AG09309 (cell line): ENCODE data around the gene RNF4.
"Not testable (repeated sequence)": the region's sequence is repeated elsewhere in the genome, so short reads cannot be mapped to it uniquely, and the experiment has no call there.

Experiments
- DNase-seq: peaks from one replicate; pipeline ENCODE4 v3.0.0-alpha.2; 2010; ENCODE audit warnings: low read depth
- H3K4me3 ChIP-seq: 2 replicates; pipeline ENCODE4 v1.5.1; 2011; ENCODE audit warnings: mild to moderate bottlenecking, low read depth, low read length, moderate library complexity; ENCODE audit not compliant: control insufficient read depth
- CTCF ChIP-seq: IDR thresholded peaks from 2 replicates; pipeline ENCODE4 v1.5.1; 2011; ENCODE audit warnings: mild to moderate bottlenecking, low read depth, low read length, inconsistent platforms; ENCODE audit not compliant: insufficient read depth, control insufficient read depth; ENCODE audit errors: missing control alignments

RNF4 gene

DNA sequence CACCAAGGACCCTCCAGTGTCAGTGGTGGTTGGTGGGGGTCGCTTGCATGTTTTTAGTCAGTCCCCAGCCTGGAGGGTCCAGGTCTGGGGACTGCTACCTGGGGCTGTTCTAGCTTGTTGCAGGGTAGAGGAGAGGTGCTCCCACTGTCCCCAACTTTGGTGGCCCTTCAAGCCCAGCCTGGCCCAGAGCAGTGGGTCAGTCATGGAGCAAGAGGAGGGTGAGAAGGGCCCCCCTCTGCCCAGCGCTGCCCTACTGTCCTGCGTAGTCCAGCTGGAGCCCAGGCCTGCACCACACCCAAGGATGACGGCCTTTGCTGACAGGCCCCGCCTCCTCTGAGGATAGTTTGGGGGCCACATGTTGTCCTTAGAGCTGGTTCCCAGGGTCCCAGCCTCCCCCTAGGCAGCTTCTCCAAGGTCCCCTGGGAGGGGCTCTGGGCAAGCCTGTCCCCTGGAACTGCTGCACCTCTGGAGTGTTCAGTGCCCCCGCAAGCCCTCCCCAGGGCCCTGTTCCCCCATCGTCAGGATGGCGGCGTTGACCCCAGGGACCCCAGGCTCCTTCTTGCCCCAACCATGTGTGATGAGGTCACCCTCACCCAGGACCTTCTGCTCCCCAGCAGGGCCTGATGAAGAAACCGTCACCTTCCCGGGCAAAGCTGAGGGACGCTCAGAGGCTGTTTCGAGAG is 43.4 kb upstream of the RNF4 start:
- DNase-seq: no peak
- no peak for TF ChIP-seq CTCF
- no peak overlapping the region for H3K4me3 ChIP-seq

GRCh38 chr4:2426069-2426397 is 42.9 kb upstream of the RNF4 start:
- DNase-seq: no peak
- H3K4me3 ChIP-seq: no peak overlapping the region
- TF ChIP-seq CTCF: no peak

DNA sequence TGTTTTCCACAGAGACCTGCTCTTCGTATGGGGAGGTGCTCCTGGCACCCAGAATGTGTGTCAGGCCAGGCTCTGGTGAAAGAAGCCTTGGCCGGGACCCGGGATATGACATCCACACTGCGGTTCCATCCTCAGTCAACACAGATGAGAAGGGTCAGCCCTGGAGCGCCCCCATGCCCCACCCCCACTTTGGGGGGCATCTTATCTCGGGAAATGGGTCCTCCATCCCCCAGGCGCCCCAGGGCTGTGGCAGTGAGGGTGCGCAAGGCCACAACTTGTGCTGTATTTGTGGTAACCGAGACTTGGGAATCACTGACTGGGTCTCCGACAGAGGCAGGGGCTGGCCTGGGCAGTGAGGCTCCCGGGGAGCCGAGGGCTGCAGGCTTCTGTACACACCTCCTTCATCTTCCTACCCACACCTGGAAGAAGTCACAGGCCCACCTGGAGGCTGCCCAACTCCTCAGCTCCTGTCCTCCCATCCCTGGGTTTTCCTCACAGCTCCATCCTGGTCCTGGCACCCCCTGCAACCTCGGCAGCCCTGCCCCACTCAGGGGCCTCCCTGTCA is 42.1 kb upstream of the RNF4 start:
- no peak overlapping the region for H3K4me3 ChIP-seq
- no peak for TF ChIP-seq CTCF
- no peak for DNase-seq

- no peak for DNase-seq
- no peak overlapping the region for H3K4me3 ChIP-seq
- no peak for TF ChIP-seq CTCF
Observed at GRCh38 chr4:2427383-2428334, 41.2 kb upstream of the RNF4 start.

- no peak for TF ChIP-seq CTCF
- DNase-seq: no peak
- no peak overlapping the region for H3K4me3 ChIP-seq
Observed at GRCh38 chr4:2428496-2429213, 40.3 kb upstream of the RNF4 start.

- peak; percentile 31 for DNase-seq
- not testable (repeated sequence) for H3K4me3 ChIP-seq
Observed at GRCh38 chr4:2429945-2430757, 38.8 kb upstream of the RNF4 start.
